ENCODE data around the gene ABHD14A. TPM values are rescaled to one million over a fixed set of nuclear protein-coding genes. Genes with fewer than 3 reads are reported as not detected.

ABHD14A gene
- total and polyA plus RNA-seq, 2 of the 13 experiments (the other 11 are each of a cell fraction or from before 2014, with no cell fraction given): 29.5 to 46.9 TPM

GRCh38 chr3:51982352-51982837 is 7.5 kb downstream of the ABHD14A start (continued):
- TF ChIP-seq ZNF407 (CRISPR knock-in tag; IDR thresholded peaks at IDR 0.05; ENCODE audit: not compliant biosample characterization): no peak
- TF ChIP-seq TERF1 (CRISPR knock-in tag; IDR thresholded peaks at IDR 0.05): no peak
- 0 out of 2 replicates have a peak, but pooled peaks have one; percentile 33 for TF ChIP-seq TFE3 (CRISPR knock-in tag; IDR thresholded peaks at IDR 0.05)
- TF ChIP-seq IRX3 (CRISPR knock-in tag; IDR thresholded peaks at IDR 0.05; ENCODE audit: borderline replicate concordance, low read depth): no peak
- no peak for TF ChIP-seq U2AF2 (IDR thresholded peaks at IDR 0.05; ENCODE audit: low read depth, low read length)
- TF ChIP-seq ZNF224 (CRISPR knock-in tag; IDR thresholded peaks at IDR 0.05): no peak
- no peak for TF ChIP-seq ZNF703 (CRISPR knock-in tag; IDR thresholded peaks at IDR 0.05; ENCODE audit: borderline replicate concordance)
- TF ChIP-seq ZBTB21 (CRISPR knock-in tag; IDR thresholded peaks at IDR 0.05): 0 out of 2 replicates have a peak, but pooled peaks have one; percentile 1
- no peak; the same call in 1 of the 2 replicates for TF ChIP-seq MTERF4 (CRISPR knock-in tag; IDR thresholded peaks at IDR 0.05)
- no peak for TF ChIP-seq SP2 (CRISPR knock-in tag; IDR thresholded peaks at IDR 0.05)
- TF ChIP-seq PATZ1 (CRISPR knock-in tag; IDR thresholded peaks at IDR 0.05): peak; percentile 87
- TF ChIP-seq SOX5 (CRISPR knock-in tag; IDR thresholded peaks at IDR 0.05; ENCODE audit: borderline replicate concordance): peak; percentile 63; the same call in 1 of the 2 replicates
- peak; percentile 66; the same call in 1 of the 2 replicates for TF ChIP-seq NFKB2 (CRISPR knock-in tag; IDR thresholded peaks at IDR 0.05; ENCODE audit: borderline replicate concordance)
- no peak for TF ChIP-seq CENPBD1 (CRISPR knock-in tag; IDR thresholded peaks at IDR 0.05; ENCODE audit: borderline replicate concordance, low read depth)

Measured in HepG2 (cell line).